Caco-2 (cell line): ENCODE results near the gene ARPP21. TPM values are rescaled to one million over a fixed set of nuclear protein-coding genes. Genes with fewer than 3 reads are reported as not detected.

Source experiments
- BruUV-seq: library from RNA; stranded (reverse); fragments of 400-500 nt; replicated peaks from 2 replicates; lab custom pipeline; 2021; lab: Mats Ljungman, UMichigan
- CTCF ChIA-PET: fragments of 300-600 bp; sonication (Branson Sonifier 250); formaldehyde crosslinking; loops from one replicate; lab custom pipeline; 2022; ENCODE audit warnings: antibody characterized with exemption; lab: Charles Lee
- POLR2A ChIA-PET: fragments of 300-600 bp; sonication (Branson Sonifier 250); formaldehyde crosslinking; loops from one replicate; lab custom pipeline; 2022; ENCODE audit warnings: antibody characterized with exemption; lab: Charles Lee
- DNase-seq, 2 experiments: peaks; one replicate each; pipeline versions ENCODE4 v3.0.0 to v3.0.0-alpha.2; 2020 to 2022
- H3K27me3 ChIP-seq: replicated peaks from 2 replicates; pipeline ENCODE4 v1.6.0; 2011; ENCODE audit warnings: low read length; ENCODE audit not compliant: control insufficient read depth, insufficient read depth
- H3K36me3 ChIP-seq: 2 replicates; pipeline ENCODE4 v1.5.1; 2011; ENCODE audit warnings: low read length; ENCODE audit not compliant: control insufficient read depth, insufficient read depth
- H3K4me1 ChIP-seq: fragments of 250-450 bp; sonication (Bioruptor Pico); 2 replicates; pipeline ENCODE4 v1.5.1; 2020; ENCODE audit warnings: mild to moderate bottlenecking
- H3K4me3 ChIP-seq: 2 replicates; pipeline ENCODE4 v1.5.1; 2011; ENCODE audit warnings: low read depth, mild to moderate bottlenecking, control low read depth, low read length
- H3K9me3 ChIP-seq: fragments of 250-450 bp; sonication (Bioruptor Pico); 2 replicates; pipeline ENCODE4 v1.5.1; 2020; ENCODE audit warnings: mild to moderate bottlenecking, moderate library complexity
- H3K27ac Mint-ChIP-seq: one replicate; pipeline ENCODE4 v1.8.0; 2022; ENCODE audit warnings: mixed read lengths; ENCODE audit not compliant: unreplicated experiment
- H3K27me3 Mint-ChIP-seq: one replicate; pipeline ENCODE4 v1.8.0; 2022; ENCODE audit warnings: mixed read lengths; ENCODE audit not compliant: insufficient read depth, unreplicated experiment
- H3K36me3 Mint-ChIP-seq: one replicate; pipeline ENCODE4 v1.8.0; 2022; ENCODE audit warnings: mild to moderate bottlenecking, mixed read lengths; ENCODE audit not compliant: insufficient read depth, unreplicated experiment
- H3K4me1 Mint-ChIP-seq: one replicate; pipeline ENCODE4 v1.8.0; 2022; ENCODE audit warnings: low read depth, mixed read lengths; ENCODE audit not compliant: unreplicated experiment
- H3K4me3 Mint-ChIP-seq: one replicate; pipeline ENCODE4 v1.8.0; 2022; ENCODE audit warnings: mild to moderate bottlenecking, moderate library complexity, mixed read lengths; ENCODE audit not compliant: unreplicated experiment
- H3K9me3 Mint-ChIP-seq: one replicate; pipeline ENCODE4 v1.8.0; 2022; ENCODE audit warnings: mixed read lengths; ENCODE audit not compliant: unreplicated experiment
- intact Hi-C: fragments of 100-400 bp; cut with micrococcal nuclease; formaldehyde crosslinking; loops from one replicate; pipeline ENCODE4 v1.10.0; 2022; ENCODE audit not compliant: unreplicated experiment
- total RNA-seq: library from RNA; stranded (reverse); gene quantifications from 2 replicates; pipeline ENCODE4 v1.2.3, GENCODE V29; 2022
- TF ChIP-seq, protein P1 (sequence below), 2 experiments: fragments of 200-600 bp in 1 of 2; IDR thresholded peaks; 1 replicate in 1 of 2; 2 replicates in 1 of 2; pipeline versions ENCODE4 v1.5.1 to v1.8.0; 2011 to 2022; ENCODE audit warnings: antibody characterized with exemption in 1 of 2, control low read depth in 1 of 2, inconsistent platforms in 1 of 2, low read depth in 1 of 2, low read length in 1 of 2, mild to moderate bottlenecking in 1 of 2, moderate library complexity in 1 of 2; ENCODE audit not compliant: insufficient read depth in 1 of 2, severe bottlenecking in 1 of 2, unreplicated experiment in 1 of 2

ARPP21 gene
- total RNA-seq, 1 experiment from 2014 or later = not detected

- Histone ChIP-seq H3K4me3 (no peak overlapping the region), H3K4me1 (no peaks in the 10 kb centered on the region), H3K9me3 (no peaks in the 10 kb centered on the region), H3K36me3 (no peaks in the 10 kb centered on the region), H3K27me3 (no peaks in the 10 kb centered on the region)
- intact Hi-C loops = no loop called here
- no peak for DNase-seq
- Mint-ChIP-seq H3K4me3 (no peak overlapping the region), H3K27me3 (peaks cover 7% of the 10 kb centered on the region), H3K27ac (no peak overlapping the region), H3K4me1 (no peaks in the 10 kb centered on the region), H3K9me3 (no peaks in the 10 kb centered on the region), H3K36me3 (no peaks in the 10 kb centered on the region)
- TF ChIP-seq, protein P1, sequence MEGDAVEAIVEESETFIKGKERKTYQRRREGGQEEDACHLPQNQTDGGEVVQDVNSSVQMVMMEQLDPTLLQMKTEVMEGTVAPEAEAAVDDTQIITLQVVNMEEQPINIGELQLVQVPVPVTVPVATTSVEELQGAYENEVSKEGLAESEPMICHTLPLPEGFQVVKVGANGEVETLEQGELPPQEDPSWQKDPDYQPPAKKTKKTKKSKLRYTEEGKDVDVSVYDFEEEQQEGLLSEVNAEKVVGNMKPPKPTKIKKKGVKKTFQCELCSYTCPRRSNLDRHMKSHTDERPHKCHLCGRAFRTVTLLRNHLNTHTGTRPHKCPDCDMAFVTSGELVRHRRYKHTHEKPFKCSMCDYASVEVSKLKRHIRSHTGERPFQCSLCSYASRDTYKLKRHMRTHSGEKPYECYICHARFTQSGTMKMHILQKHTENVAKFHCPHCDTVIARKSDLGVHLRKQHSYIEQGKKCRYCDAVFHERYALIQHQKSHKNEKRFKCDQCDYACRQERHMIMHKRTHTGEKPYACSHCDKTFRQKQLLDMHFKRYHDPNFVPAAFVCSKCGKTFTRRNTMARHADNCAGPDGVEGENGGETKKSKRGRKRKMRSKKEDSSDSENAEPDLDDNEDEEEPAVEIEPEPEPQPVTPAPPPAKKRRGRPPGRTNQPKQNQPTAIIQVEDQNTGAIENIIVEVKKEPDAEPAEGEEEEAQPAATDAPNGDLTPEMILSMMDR (IDR thresholded peaks at IDR 0.05; ENCODE audit: insufficient read depth in 1 of 2, low read depth in 1 of 2, low read length in 1 of 2, severe bottlenecking in 1 of 2, unreplicated experiment in 1 of 2) = no peak
- CTCF ChIA-PET = no interaction called here
- no TSS peak for BruUV-seq
- POLR2A ChIA-PET = no interaction called here
Observed at GRCh38 chr3:35675621-35676020, 36.3 kb downstream of the ARPP21 start.

DNA sequence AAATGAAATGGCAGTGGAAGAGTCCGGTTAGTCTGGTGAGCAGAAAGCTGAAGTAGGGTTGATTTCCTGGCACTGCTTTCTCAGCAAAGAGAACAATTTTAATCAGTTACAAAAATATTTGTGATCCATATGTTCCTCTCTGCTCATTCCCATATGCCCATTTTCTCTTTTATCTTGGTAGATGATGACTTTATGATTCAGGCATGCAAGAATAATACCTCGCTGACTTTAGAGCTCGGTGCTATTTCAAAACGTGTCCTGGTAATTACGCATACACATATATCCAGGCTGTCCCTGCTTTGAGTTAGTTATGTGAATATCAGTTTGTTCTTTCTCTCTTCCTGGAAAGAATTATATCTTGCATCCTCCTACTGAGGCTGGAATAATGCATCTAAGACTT, 38.5 kb downstream of the ARPP21 start:
- no peaks in the 10 kb centered on the region for H3K36me3 ChIP-seq
- H3K4me3 ChIP-seq = no peak overlapping the region
- intact Hi-C loops = no loop called here
- POLR2A ChIA-PET = no interaction called here
- Mint-ChIP-seq H3K36me3 (no peaks in the 10 kb centered on the region), H3K4me3 (no peak overlapping the region), H3K4me1 (no peaks in the 10 kb centered on the region), H3K27me3 (peaks cover 22% of the 10 kb centered on the region), H3K9me3 (no peaks in the 10 kb centered on the region), H3K27ac (no peak overlapping the region)
- BruUV-seq = no TSS peak
- H3K27me3 ChIP-seq = no peaks in the 10 kb centered on the region
- H3K9me3 ChIP-seq = no peaks in the 10 kb centered on the region
- TF ChIP-seq, protein P1 (IDR thresholded peaks at IDR 0.05; ENCODE audit: insufficient read depth in 1 of 2, low read depth in 1 of 2, low read length in 1 of 2, severe bottlenecking in 1 of 2, unreplicated experiment in 1 of 2) = no peak
- DNase-seq = no peak
- CTCF ChIA-PET = no interaction called here
- H3K4me1 ChIP-seq = no peaks in the 10 kb centered on the region

GRCh38 chr3:35678643-35679161, 39.4 kb downstream of the ARPP21 start:
- POLR2A ChIA-PET = no interaction called here
- no peak overlapping the region for H3K4me3 ChIP-seq
- no peak overlapping the region for H3K4me3 Mint-ChIP-seq
- intact Hi-C loops = no loop called here
- no peak overlapping the region for H3K27ac Mint-ChIP-seq
- no peaks in the 10 kb centered on the region for H3K36me3 Mint-ChIP-seq
- H3K36me3 ChIP-seq = no peaks in the 10 kb centered on the region
- H3K4me1 Mint-ChIP-seq = no peaks in the 10 kb centered on the region
- TF ChIP-seq, protein P1 (IDR thresholded peaks at IDR 0.05; ENCODE audit: insufficient read depth in 1 of 2, low read depth in 1 of 2, low read length in 1 of 2, severe bottlenecking in 1 of 2, unreplicated experiment in 1 of 2) = no peak
- DNase-seq = no peak
- H3K4me1 ChIP-seq = no peaks in the 10 kb centered on the region
- no peaks in the 10 kb centered on the region for H3K27me3 ChIP-seq
- H3K27me3 Mint-ChIP-seq = peaks cover 27% of the 10 kb centered on the region
- CTCF ChIA-PET = no interaction called here
- H3K9me3 ChIP-seq = no peaks in the 10 kb centered on the region
- H3K9me3 Mint-ChIP-seq = no peaks in the 10 kb centered on the region
- no TSS peak for BruUV-seq
